Neural cell (in vitro differentiated cells): ENCODE results near the gene THOC2. TPM values are rescaled to one million over a fixed set of nuclear protein-coding genes. Genes with fewer than 3 reads are reported as not detected.

Source experiments
- polyA plus RNA-seq: library from polyadenylated mRNA; depleted of rRNA; stranded (reverse); fragments of >200 nt; gene quantifications from 2 replicates; pipeline ENCODE4 v1.2.3, GENCODE V29; 2014
- small RNA-seq, 3 experiments: library from RNA; depleted of rRNA; stranded (forward); fragments of <200 nt; gene quantifications; one replicate each; pipeline ENCODE3, GENCODE V24; 2012

The THOC2 gene
- polyA plus RNA-seq, 1 donor from 2014 or later: 95.4 TPM

Small RNAs within 50 kb of the gene (small RNA-seq; reads per million reads assigned to genes)
- 0 reads per million in 3 experiments for gene AL030996.1
- 0 reads per million in 3 experiments for gene RNU7-69P

Other genes starting within 250 kb of the THOC2 start
- gene XIAP, start 127.0 kb upstream of the THOC2 start, polyA plus RNA-seq: 26.6 and 38.1 TPM in 2 replicates
- gene STAG2, start 228.7 kb upstream of the THOC2 start, polyA plus RNA-seq: 25.3 and 26.5 TPM in 2 replicates